ENCODE measurements around the gene ZNF157. TPM values are rescaled to one million over a fixed set of nuclear protein-coding genes. Genes with fewer than 3 reads are reported as not detected.

The ZNF157 gene
- polyA plus RNA-seq, 1 of the 3 experiments (the other 2 are of a cell fraction), result 0.12 TPM

- TF ChIP-seq, protein P1, sequence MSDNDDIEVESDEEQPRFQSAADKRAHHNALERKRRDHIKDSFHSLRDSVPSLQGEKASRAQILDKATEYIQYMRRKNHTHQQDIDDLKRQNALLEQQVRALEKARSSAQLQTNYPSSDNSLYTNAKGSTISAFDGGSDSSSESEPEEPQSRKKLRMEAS (IDR thresholded peaks at IDR 0.05; ENCODE audit: low read depth), result no peak
- TF ChIP-seq CHD2 (IDR thresholded peaks at IDR 0.05; ENCODE audit: low read length, partially characterized antibody) (no peak), RFX5 (IDR thresholded peaks at IDR 0.05; ENCODE audit: low read length) (no peak), SIN3A (IDR thresholded peaks at IDR 0.05; ENCODE audit: borderline replicate concordance, low read depth, low read length) (no peak), EP300 (IDR thresholded peaks at IDR 0.05; ENCODE audit: borderline replicate concordance in 1 of 2, low read depth in 1 of 2, low read length in 1 of 2) (no peak)
Measured at GRCh38 chrX:47420962-47421361, 50.6 kb downstream of the ZNF157 start (continued).

- Histone ChIP-seq H4K20me1 (ENCODE audit: insufficient read depth) (no peaks in the 10 kb centered on the region), H2AFZ (ENCODE audit: low read depth) (no peak overlapping the region), H3K27ac (ENCODE audit: low read depth in 2 of 2, low read length in 1 of 2) (no peak overlapping the region), H3K79me2 (ENCODE audit: insufficient read depth) (no peaks in the 10 kb centered on the region), H3K9me2 (no peaks in the 10 kb centered on the region), H3K4me3 (ENCODE audit: low read depth in 2 of 2, low read length in 1 of 2) (no peak overlapping the region), H3K36me3 (replicated peaks in 1 of 2; ENCODE audit: control insufficient read depth in 1 of 2, insufficient read depth in 2 of 2, low read length in 1 of 2) (no peaks in the 10 kb centered on the region), H3K9me3 (no peaks in the 10 kb centered on the region), H3F3A (replicated peaks; ENCODE audit: insufficient read depth) (no peaks in the 10 kb centered on the region), H3K4me2 (no peak overlapping the region), H3K27me3 (ENCODE audit: insufficient read depth) (no peaks in the 10 kb centered on the region), H3K9ac (no peak overlapping the region), H3K4me1 (ENCODE audit: control insufficient read depth in 1 of 2, insufficient read depth in 2 of 2, low read depth in 1 of 2, low read length in 1 of 2) (no peaks in the 10 kb centered on the region)
- WGBS (ENCODE audit: low lambda C conversion rate), result 31% methylated on average over 2 of the region's 2 CpGs
- CTCF ChIA-PET, result no interaction called here
- no peak for DNase-seq
- TF ChIP-seq RCOR1 (IDR thresholded peaks at IDR 0.05; ENCODE audit: low read length) (no peak), POLR2AphosphoS5 (IDR thresholded peaks at IDR 0.05; ENCODE audit: low read depth, low read length) (no peak), GABPA (IDR thresholded peaks at IDR 0.05; ENCODE audit: low read depth) (no peak), FOXM1 (IDR thresholded peaks at IDR 0.05; ENCODE audit: low read depth) (no peak), NFIC (IDR thresholded peaks at IDR 0.05; ENCODE audit: borderline replicate concordance) (no peak), FOXJ3 (CRISPR knock-in tag; IDR thresholded peaks at IDR 0.05) (no peak), ELF1 (IDR thresholded peaks at IDR 0.05) (no peak), TEAD4 (IDR thresholded peaks at IDR 0.05; ENCODE audit: borderline replicate concordance, insufficient read depth) (no peak), EZH2phosphoT487 (IDR thresholded peaks at IDR 0.05; ENCODE audit: borderline replicate concordance, low read depth) (no peak), USF1 (IDR thresholded peaks at IDR 0.05; ENCODE audit: borderline replicate concordance, low read depth) (no peak), RAD21 (IDR thresholded peaks at IDR 0.05; ENCODE audit: low read length) (no peak), YY1 (IDR thresholded peaks at IDR 0.05; ENCODE audit: low read depth) (no peak), MEF2A (IDR thresholded peaks at IDR 0.05; ENCODE audit: borderline replicate concordance, low read depth) (no peak), GATA2 (CRISPR knock-in tag; IDR thresholded peaks at IDR 0.05) (no peak), SIN3A (IDR thresholded peaks at IDR 0.05; ENCODE audit: borderline replicate concordance, low read depth, low read length) (no peak)
- TF ChIP-seq, protein P2, sequence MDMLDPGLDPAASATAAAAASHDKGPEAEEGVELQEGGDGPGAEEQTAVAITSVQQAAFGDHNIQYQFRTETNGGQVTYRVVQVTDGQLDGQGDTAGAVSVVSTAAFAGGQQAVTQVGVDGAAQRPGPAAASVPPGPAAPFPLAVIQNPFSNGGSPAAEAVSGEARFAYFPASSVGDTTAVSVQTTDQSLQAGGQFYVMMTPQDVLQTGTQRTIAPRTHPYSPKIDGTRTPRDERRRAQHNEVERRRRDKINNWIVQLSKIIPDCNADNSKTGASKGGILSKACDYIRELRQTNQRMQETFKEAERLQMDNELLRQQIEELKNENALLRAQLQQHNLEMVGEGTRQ (IDR thresholded peaks at IDR 0.05; ENCODE audit: borderline replicate concordance, low read depth, low read length), result no peak
- TF ChIP-seq, protein P3, sequence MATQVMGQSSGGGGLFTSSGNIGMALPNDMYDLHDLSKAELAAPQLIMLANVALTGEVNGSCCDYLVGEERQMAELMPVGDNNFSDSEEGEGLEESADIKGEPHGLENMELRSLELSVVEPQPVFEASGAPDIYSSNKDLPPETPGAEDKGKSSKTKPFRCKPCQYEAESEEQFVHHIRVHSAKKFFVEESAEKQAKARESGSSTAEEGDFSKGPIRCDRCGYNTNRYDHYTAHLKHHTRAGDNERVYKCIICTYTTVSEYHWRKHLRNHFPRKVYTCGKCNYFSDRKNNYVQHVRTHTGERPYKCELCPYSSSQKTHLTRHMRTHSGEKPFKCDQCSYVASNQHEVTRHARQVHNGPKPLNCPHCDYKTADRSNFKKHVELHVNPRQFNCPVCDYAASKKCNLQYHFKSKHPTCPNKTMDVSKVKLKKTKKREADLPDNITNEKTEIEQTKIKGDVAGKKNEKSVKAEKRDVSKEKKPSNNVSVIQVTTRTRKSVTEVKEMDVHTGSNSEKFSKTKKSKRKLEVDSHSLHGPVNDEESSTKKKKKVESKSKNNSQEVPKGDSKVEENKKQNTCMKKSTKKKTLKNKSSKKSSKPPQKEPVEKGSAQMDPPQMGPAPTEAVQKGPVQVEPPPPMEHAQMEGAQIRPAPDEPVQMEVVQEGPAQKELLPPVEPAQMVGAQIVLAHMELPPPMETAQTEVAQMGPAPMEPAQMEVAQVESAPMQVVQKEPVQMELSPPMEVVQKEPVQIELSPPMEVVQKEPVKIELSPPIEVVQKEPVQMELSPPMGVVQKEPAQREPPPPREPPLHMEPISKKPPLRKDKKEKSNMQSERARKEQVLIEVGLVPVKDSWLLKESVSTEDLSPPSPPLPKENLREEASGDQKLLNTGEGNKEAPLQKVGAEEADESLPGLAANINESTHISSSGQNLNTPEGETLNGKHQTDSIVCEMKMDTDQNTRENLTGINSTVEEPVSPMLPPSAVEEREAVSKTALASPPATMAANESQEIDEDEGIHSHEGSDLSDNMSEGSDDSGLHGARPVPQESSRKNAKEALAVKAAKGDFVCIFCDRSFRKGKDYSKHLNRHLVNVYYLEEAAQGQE (IDR thresholded peaks at IDR 0.05; ENCODE audit: low read depth, low read length), result no peak
- TF ChIP-seq, protein P1 (IDR thresholded peaks at IDR 0.05; ENCODE audit: low read depth), result no peak
- POLR2A ChIA-PET, result no interaction called here
Measured at GRCh38 chrX:47422444-47422843, 52.1 kb downstream of the ZNF157 start.

Measured in SK-N-SH (cell line).